Measurements from ENCODE around the gene CNTNAP5. TPM values are rescaled to one million over a fixed set of nuclear protein-coding genes. Genes with fewer than 3 reads are reported as not detected.

Gene CNTNAP5
- total and polyA plus RNA-seq, 2 of the 4 experiments (the other 2 are of a cell fraction), result not detected

- in situ Hi-C loops (cut with MboI; ENCODE audit: low sequenced_read_pairs) (no loop called here), dilution Hi-C loops (cut with HindIII; ENCODE audit: low sequenced_read_pairs, unreplicated experiment) (no loop called here), intact Hi-C loops (cut with micrococcal nuclease) (no loop called here)
- H3K79me1 ChIP-seq (ENCODE audit: low read depth in 1 of 2, low read length in 2 of 2), result no peaks in the 10 kb centered on the region
- no peak overlapping the region for H3K18ac ChIP-seq (ENCODE audit: low read depth, low read length)
- H3K4ac ChIP-seq (ENCODE audit: low read depth, low read length), result no peak overlapping the region
- no peak overlapping the region for H2BK15ac ChIP-seq (ENCODE audit: low read depth, low read length)
- H2BK20ac ChIP-seq (ENCODE audit: low read depth, low read length), result no peak overlapping the region
- no peak overlapping the region for H3K27ac ChIP-seq (ENCODE audit: insufficient read depth, low read length)
- no peak overlapping the region for H3K9ac ChIP-seq (ENCODE audit: low read depth, low read length)
- H3K36me3 ChIP-seq (ENCODE audit: control insufficient read depth, insufficient read depth, low read length), result no peaks in the 10 kb centered on the region
- POLR2A ChIA-PET (ENCODE audit: unreplicated experiment), result no interaction called here
- H2AK9ac ChIP-seq (replicated peaks; ENCODE audit: low read depth, low read length, poor library complexity), result no peak overlapping the region
- no peak overlapping the region for H4K8ac ChIP-seq (ENCODE audit: low read depth in 2 of 2, low read length in 2 of 2)
- H3K4me3 ChIP-seq (ENCODE audit: insufficient read depth, low read depth, low read length), result no peak overlapping the region
- TF ChIP-seq MAFK (IDR thresholded peaks at IDR 0.05; ENCODE audit: low read depth, low read length) (no peak), RAD21 (IDR thresholded peaks at IDR 0.05; ENCODE audit: low read length) (no peak), CHD1 (IDR thresholded peaks at IDR 0.05; ENCODE audit: low read depth, low read length) (no peak), ELK1 (IDR thresholded peaks at IDR 0.05; ENCODE audit: borderline replicate concordance, low read depth, low read length) (no peak), RCOR1 (IDR thresholded peaks at IDR 0.05; ENCODE audit: insufficient replicate concordance, low read length) (no peak), MAZ (IDR thresholded peaks at IDR 0.05; ENCODE audit: borderline replicate concordance, low read depth, low read length) (no peak), FOS (IDR thresholded peaks at IDR 0.05; ENCODE audit: low read depth, low read length) (no peak), POLR2A (IDR thresholded peaks at IDR 0.05; ENCODE audit: low read depth, low read length) (no peak), CTCF (conservative IDR thresholded peaks at IDR 0.05; ENCODE audit: low read depth, low read length) (no peak), USF2 (IDR thresholded peaks at IDR 0.05; ENCODE audit: low read depth, low read length) (no peak), MXI1 (IDR thresholded peaks at IDR 0.05; ENCODE audit: borderline replicate concordance, low read depth, low read length) (no peak), RFX5 (IDR thresholded peaks at IDR 0.05; ENCODE audit: low read depth, low read length) (no peak), BHLHE40 (IDR thresholded peaks at IDR 0.05; ENCODE audit: low read depth, low read length) (no peak), CEBPB (IDR thresholded peaks at IDR 0.05; ENCODE audit: low read depth, low read length) (no peak), SMC3 (IDR thresholded peaks at IDR 0.05; ENCODE audit: low read depth, low read length) (no peak), NFE2L2 (IDR thresholded peaks at IDR 0.05; ENCODE audit: low read depth, low read length) (no peak)
- no peaks in the 10 kb centered on the region for H3K9me3 ChIP-seq (ENCODE audit: control insufficient read depth, insufficient read depth, low read length)
- no peak overlapping the region for H2AFZ ChIP-seq (replicated peaks; ENCODE audit: low read length, poor library complexity)
- no peak for ATAC-seq (ENCODE audit: low read depth)
- H4K5ac ChIP-seq (ENCODE audit: low read depth, low read length), result no peak overlapping the region
- WGBS, 2 experiments (ENCODE audit: extremely low coverage in 2 of 2, insufficient read length in 1 of 2), result no CpG with 5 or more reads among the region's 7 CpGs
- H3K27me3 ChIP-seq (ENCODE audit: control insufficient read depth, insufficient read depth, low read length), result no peaks in the 10 kb centered on the region
- H3K56ac ChIP-seq (ENCODE audit: extremely low read depth, insufficient read depth, low read length), result no peak overlapping the region
- CTCF ChIA-PET, result no interaction called here
- no peak overlapping the region for H2AK5ac ChIP-seq (ENCODE audit: low read depth, low read length)
- BruUV-seq (replicated peaks), result no TSS peak
- no peak overlapping the region for H3K14ac ChIP-seq (replicated peaks; ENCODE audit: low read depth, low read length)
- H3K4me1 ChIP-seq (ENCODE audit: control insufficient read depth, insufficient read depth, low read length), result no peaks in the 10 kb centered on the region
- no peaks in the 10 kb centered on the region for H3K9me1 ChIP-seq (ENCODE audit: insufficient read depth, low read length)
- no peaks in the 10 kb centered on the region for H4K20me1 ChIP-seq (ENCODE audit: insufficient read depth, low read length)
- no peak overlapping the region for H4K91ac ChIP-seq (ENCODE audit: insufficient read depth, low read depth, low read length)
- H3K4me2 ChIP-seq (ENCODE audit: low read depth, low read length), result no peak overlapping the region
- no peak overlapping the region for H2BK120ac ChIP-seq (ENCODE audit: low read depth, low read length)
- H3K23ac ChIP-seq (ENCODE audit: low read depth, low read length), result no peak overlapping the region
- H2BK5ac ChIP-seq (ENCODE audit: low read depth, low read length, poor library complexity, severe bottlenecking), result no peak overlapping the region
- no peak for DNase-seq
These were observed 499.2 kb downstream of the CNTNAP5 start for GRCh38 chr2:124524155-124524915.

Data from IMR-90 (cell line).